ENCODE results near the gene NTNG1. TPM values are rescaled to one million over a fixed set of nuclear protein-coding genes. Genes with fewer than 3 reads are reported as not detected.
"Not testable (repeated sequence)": the region's sequence is repeated elsewhere in the genome, so short reads cannot be mapped to it uniquely, and the experiment has no call there.

Gene NTNG1
- total and polyA plus RNA-seq, 2 of the 8 experiments (the other 6 are each of a cell fraction or from before 2014, with no cell fraction given), result 1.2 to 4.1 TPM

DNA sequence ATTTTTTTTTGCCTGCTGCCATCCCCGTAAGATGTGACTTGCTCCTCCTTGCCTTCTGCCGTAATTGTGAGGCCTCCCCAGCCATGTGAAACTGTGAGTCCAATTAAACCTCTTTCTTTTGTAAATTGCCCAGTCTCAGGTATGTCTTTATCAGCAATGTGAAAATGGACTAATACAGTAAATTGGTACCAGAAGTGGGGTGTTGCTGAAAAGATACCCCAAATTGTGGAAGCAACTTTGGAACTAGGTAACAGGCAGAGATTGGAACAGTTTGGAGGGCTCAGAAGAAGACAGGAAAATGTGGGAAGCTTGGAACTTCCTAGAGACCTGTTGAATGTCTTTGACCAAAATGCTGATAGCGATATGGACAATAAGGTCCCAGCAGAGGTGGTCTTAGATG is 95.9 kb downstream of the NTNG1 start:
- POLR2A ChIA-PET (ENCODE audit: partially characterized antibody); H2AFZ ChIP-seq (ENCODE audit: low read length); H3K9ac ChIP-seq (replicated peaks in 1 of 4; ENCODE audit: extremely low read depth in 1 of 4, low read depth in 3 of 4, low read length in 3 of 4); H3K23me2 ChIP-seq (ENCODE audit: low read depth, low read length); H3K27me3 ChIP-seq (replicated peaks in 1 of 4; ENCODE audit: control insufficient read depth in 3 of 4, extremely low read depth in 1 of 4, insufficient read depth in 3 of 4, low read length in 3 of 4); H3K4ac ChIP-seq (replicated peaks; ENCODE audit: insufficient read length, low read depth, low read length); H2AK5ac ChIP-seq (ENCODE audit: low read depth, low read length); H3K14ac ChIP-seq (ENCODE audit: insufficient read length); H2BK120ac ChIP-seq (replicated peaks; ENCODE audit: low read depth, low read length); H4K20me1 ChIP-seq (replicated peaks in 1 of 2; ENCODE audit: control insufficient read depth in 1 of 2, insufficient read depth in 2 of 2, low read length in 2 of 2); H2BK5ac ChIP-seq (ENCODE audit: low read depth, low read length); FAIRE-seq; H2BK20ac ChIP-seq (ENCODE audit: low read length); H2BK12ac ChIP-seq (ENCODE audit: low read depth, low read length); H3K79me2 ChIP-seq (ENCODE audit: control insufficient read depth in 1 of 2, insufficient read depth in 2 of 2, low read length in 2 of 2); H3K27ac ChIP-seq (ENCODE audit: low read depth, low read length); H3K79me1 ChIP-seq (ENCODE audit: low read depth, low read length); H4K91ac ChIP-seq (replicated peaks; ENCODE audit: insufficient read length, low read length); H4K5ac ChIP-seq (ENCODE audit: insufficient read length, low read depth, low read length); H3K23ac ChIP-seq (ENCODE audit: insufficient read length); CTCF ChIA-PET (ENCODE audit: partially characterized antibody); H3K4me3 ChIP-seq (ENCODE audit: extremely low read depth in 1 of 4, insufficient read depth in 2 of 4, low read depth in 3 of 4, low read length in 4 of 4); H3K56ac ChIP-seq (replicated peaks; ENCODE audit: insufficient read length, low read depth, low read length); H4K8ac ChIP-seq (ENCODE audit: extremely low read depth, insufficient read depth, low read length); H3K4me2 ChIP-seq (ENCODE audit: insufficient read depth in 1 of 2, low read depth in 2 of 2, low read length in 2 of 2); H3K4me1 ChIP-seq (replicated peaks in 1 of 4; ENCODE audit: control insufficient read depth in 3 of 4, insufficient read depth in 4 of 4, low read length in 3 of 4); DNase-seq (ENCODE audit: low read depth in 1 of 2, low spot score in 2 of 2); H3K18ac ChIP-seq (ENCODE audit: extremely low read depth, low read length); H3K36me3 ChIP-seq (ENCODE audit: control insufficient read depth in 2 of 4, insufficient read depth in 4 of 4, low read length in 3 of 4); H2BK15ac ChIP-seq (ENCODE audit: low read length): not testable (repeated sequence)
- WGBS, 2 experiments (ENCODE audit: extremely low coverage in 1 of 2, insufficient coverage in 1 of 2, insufficient read length in 1 of 2, insufficient replicate concordance in 2 of 2, low coverage in 1 of 2, low lambda C conversion rate in 2 of 2, missing lambda C conversion rate in 1 of 2), result 94% methylated on average over 3 of the region's 3 CpGs; no CpG with 5 or more reads in 1 of the 2 experiments
- peaks cover 11 to 18% of the 10 kb centered on the region in 2 experiments; a peak in 3 of 4 replicates for H3K9me3 ChIP-seq (ENCODE audit: insufficient read depth in 2 of 2, low read depth in 1 of 2, low read length in 1 of 2)
